ENCODE data around the gene TNS3.

- no peak for TF ChIP-seq POLR2AphosphoS5 (IDR thresholded peaks at IDR 0.05; ENCODE audit: borderline replicate concordance, low read depth, low read length)
- TF ChIP-seq EZH2 (IDR thresholded peaks at IDR 0.05), result no peak
Measured at GRCh38 chr7:47266799-47267198, 315.1 kb downstream of the TNS3 start.
